Ishikawa (cell line): ENCODE measurements around the gene SPOCK1.

Source experiments
- CEBPB ChIP-seq: IDR thresholded peaks from 2 replicates; pipeline ENCODE4 v1.6.1; 2012
- EP300 ChIP-seq: IDR thresholded peaks from 2 replicates; pipeline ENCODE4 v1.6.1; 2012; ENCODE audit warnings: borderline replicate concordance
- FOXM1 ChIP-seq: IDR thresholded peaks from 2 replicates; pipeline ENCODE4 v1.6.1; 2012; ENCODE audit warnings: low read depth, borderline replicate concordance
- MAX ChIP-seq: IDR thresholded peaks from 2 replicates; pipeline ENCODE4 v1.6.1; 2012
- TEAD4 ChIP-seq: IDR thresholded peaks from 2 replicates; pipeline ENCODE4 v1.6.1; 2012
- ZBTB7A ChIP-seq: IDR thresholded peaks from 2 replicates; pipeline ENCODE4 v1.6.1; 2012; ENCODE audit warnings: low read depth

- TF ChIP-seq FOXM1 (no peak), MAX (no peak), EP300 (no peak), CEBPB (no peak), ZBTB7A (no peak), TEAD4 (no peak)
These were observed 170.1 kb downstream of the SPOCK1 start for GRCh38 chr5:137328991-137329390.
